HEK293 (cell line): ENCODE measurements around the gene PLEKHA7.

Experiments
- BCL11B ChIP-seq: fragments of 450-650 bp; formaldehyde crosslinking; IDR thresholded peaks from 2 replicates; pipeline ENCODE4 v1.5.1; 2016; ENCODE audit warnings: low read depth, missing biosample characterization, missing genetic modification characterization
- CTCF ChIP-seq: fragments of 450-650 bp; formaldehyde crosslinking; IDR thresholded peaks from 2 replicates; pipeline ENCODE4 v1.5.1; 2016; ENCODE audit warnings: missing biosample characterization, missing genetic modification characterization
- TCF7L2 ChIP-seq: IDR thresholded peaks from 2 replicates; pipeline ENCODE4 v1.6.1; 2011; ENCODE audit warnings: low read depth, mild to moderate bottlenecking, inconsistent platforms, low read length, moderate library complexity, borderline replicate concordance
- ZBTB48 ChIP-seq: fragments of 450-650 bp; formaldehyde crosslinking; IDR thresholded peaks from 2 replicates; pipeline ENCODE4 v1.5.1; 2016; ENCODE audit warnings: missing biosample characterization, missing genetic modification characterization
- ZNF138 ChIP-seq: fragments of 450-650 bp; formaldehyde crosslinking; IDR thresholded peaks from 2 replicates; pipeline ENCODE4 v1.5.1; 2016; ENCODE audit warnings: missing biosample characterization, missing genetic modification characterization, borderline replicate concordance
- ZNF140 ChIP-seq: fragments of 450-650 bp; formaldehyde crosslinking; IDR thresholded peaks from 2 replicates; pipeline ENCODE4 v1.5.1; 2016; ENCODE audit warnings: missing biosample characterization, missing genetic modification characterization
- ZNF175 ChIP-seq: fragments of 450-650 bp; formaldehyde crosslinking; IDR thresholded peaks from 2 replicates; pipeline ENCODE4 v1.5.1; 2016; ENCODE audit warnings: missing biosample characterization, missing genetic modification characterization
- ZNF341 ChIP-seq: fragments of 450-650 bp; formaldehyde crosslinking; IDR thresholded peaks from 2 replicates; pipeline ENCODE4; 2016; ENCODE audit warnings: low read depth, missing biosample characterization, missing genetic modification characterization
- ZNF600 ChIP-seq: fragments of 450-650 bp; formaldehyde crosslinking; IDR thresholded peaks from 2 replicates; pipeline ENCODE4 v1.5.1; 2016; ENCODE audit warnings: missing biosample characterization, missing genetic modification characterization
- ZNF777 ChIP-seq: fragments of 450-650 bp; formaldehyde crosslinking; IDR thresholded peaks from 2 replicates; pipeline ENCODE4 v1.5.1; 2017; ENCODE audit warnings: missing biosample characterization, missing genetic modification characterization, borderline replicate concordance
- ZNF830 ChIP-seq: fragments of 450-650 bp; IDR thresholded peaks from 2 replicates; pipeline ENCODE4 v1.5.0; 2018; ENCODE audit warnings: missing biosample characterization, missing genetic modification characterization, low read depth, mild to moderate bottlenecking, moderate library complexity

- TF ChIP-seq BCL11B (tag by site-specific recombination) (no peak), ZNF175 (tag by site-specific recombination) (no peak), CTCF (no peak), ZNF140 (no peak), ZBTB48 (tag by site-specific recombination) (no peak), TCF7L2 (no peak), ZNF138 (tag by site-specific recombination) (no peak), ZNF341 (tag by site-specific recombination) (no peak), ZNF600 (tag by site-specific recombination) (no peak), ZNF830 (tag by site-specific recombination) (no peak), ZNF777 (tag by site-specific recombination) (no peak)
These were observed 179.8 kb downstream of the PLEKHA7 start for GRCh38 chr11:16834384-16834783.
